Neuron (in vitro differentiated cells): Measurements from ENCODE around the gene CD58.
"Not testable (repeated sequence)": the region's sequence is repeated elsewhere in the genome, so short reads cannot be mapped to it uniquely, and the experiment has no call there.

Source experiments
- H2AFZ ChIP-seq: one replicate; pipeline ENCODE4 v1.6.1; 2013; ENCODE audit warnings: low read depth, mild to moderate bottlenecking, inconsistent platforms, low read length, moderate library complexity
- H3K27me3 ChIP-seq: one replicate; pipeline ENCODE4 v1.6.1; 2013; ENCODE audit warnings: low read length; ENCODE audit not compliant: insufficient read depth
- H3K36me3 ChIP-seq: one replicate; pipeline ENCODE4 v1.6.1; 2013; ENCODE audit warnings: low read length; ENCODE audit not compliant: insufficient read depth
- H3K4me1 ChIP-seq: one replicate; pipeline ENCODE4 v1.6.1; 2013; ENCODE audit warnings: low read length; ENCODE audit not compliant: insufficient read depth
- H3K4me3 ChIP-seq: 2 replicates; pipeline ENCODE4 v1.5.1; 2013; ENCODE audit warnings: mild to moderate bottlenecking, low read length, moderate library complexity
- H3K9me3 ChIP-seq: one replicate; pipeline ENCODE4 v1.6.1; 2013; ENCODE audit warnings: low read length

CD58 gene

DNA sequence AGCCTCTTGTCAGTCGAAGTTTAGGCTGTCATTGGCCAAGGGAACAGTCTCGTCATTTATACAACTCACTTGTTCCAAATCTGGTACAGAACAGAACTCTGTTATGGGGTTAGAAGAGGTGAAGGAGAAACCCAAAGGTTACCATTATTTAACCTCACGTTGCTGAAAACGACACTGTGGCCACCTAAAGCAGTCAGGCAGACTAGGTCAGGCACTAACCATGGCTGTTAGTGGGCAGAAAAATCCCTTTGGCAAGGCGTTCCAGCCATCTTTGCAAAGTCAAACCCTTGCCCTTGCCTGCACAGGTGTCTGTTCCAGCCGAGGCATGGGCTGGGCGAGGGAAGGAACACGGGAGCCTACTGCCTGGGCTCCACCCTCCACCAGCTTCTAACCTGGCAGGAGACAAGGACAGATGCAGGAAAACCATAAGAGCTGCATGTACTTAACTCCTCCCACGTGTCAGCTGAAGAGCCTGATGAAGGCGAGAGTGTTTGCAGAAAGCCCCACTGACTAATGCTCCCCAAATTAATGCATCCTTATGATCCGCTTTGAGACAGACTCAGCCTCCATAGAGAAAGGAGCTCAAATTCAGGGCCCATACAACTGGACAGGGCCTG is 27.7 kb upstream of the CD58 start:
- H3K9me3 ChIP-seq, H3K27me3 ChIP-seq, H3K4me1 ChIP-seq, H3K36me3 ChIP-seq, H2AFZ ChIP-seq, H3K4me3 ChIP-seq: not testable (repeated sequence)

DNA sequence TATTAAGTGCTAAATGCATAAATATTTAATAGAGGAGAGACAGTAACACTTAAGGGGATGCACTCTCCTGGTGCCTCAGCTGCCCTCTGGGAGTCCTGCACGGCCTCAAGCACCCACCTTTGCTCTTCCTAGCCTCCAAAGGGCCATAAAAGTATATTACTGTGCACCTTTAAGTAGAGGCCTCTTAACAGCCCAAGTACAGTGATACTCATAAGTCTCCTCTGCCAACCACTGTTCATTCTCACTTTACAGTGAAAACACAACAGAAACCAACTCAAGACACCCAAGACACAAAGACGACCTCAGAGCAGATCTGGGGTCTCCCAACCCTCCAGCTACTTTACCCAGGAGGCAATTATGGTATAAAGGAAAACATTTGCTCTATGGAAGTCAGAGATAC is 26.6 kb upstream of the CD58 start:
- not testable (repeated sequence) for H3K27me3 ChIP-seq, H2AFZ ChIP-seq, H3K4me3 ChIP-seq, H3K9me3 ChIP-seq, H3K36me3 ChIP-seq
- H3K4me1 ChIP-seq = peaks cover 10% of the 10 kb centered on the region

DNA sequence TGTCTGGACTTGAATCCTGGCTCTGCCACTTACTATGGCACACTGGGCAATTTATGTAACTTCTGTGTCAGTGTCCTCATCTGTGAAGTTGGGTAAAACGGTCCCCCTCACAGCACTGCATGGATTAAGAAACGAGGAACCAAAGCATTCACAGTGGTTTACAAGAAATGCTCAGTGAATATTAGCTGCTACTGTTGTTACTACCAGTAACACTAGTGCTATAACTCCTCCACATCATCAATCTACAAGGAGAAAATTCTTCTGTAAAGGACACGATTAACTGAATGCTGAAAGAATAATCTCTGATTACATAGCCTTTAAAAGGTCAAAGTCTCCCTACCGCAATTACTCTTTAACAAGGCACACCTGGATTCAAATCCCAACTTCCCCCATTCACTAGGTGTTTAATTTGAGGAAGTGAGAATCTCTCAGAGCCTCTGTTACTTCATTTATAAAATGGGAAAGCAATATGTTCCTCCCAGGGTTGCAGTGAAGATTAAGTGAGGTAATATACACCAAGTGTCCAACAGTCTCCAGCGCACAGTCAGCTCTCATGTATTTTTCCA is 26.0 kb upstream of the CD58 start:
- peaks cover 16% of the 10 kb centered on the region for H3K4me1 ChIP-seq
- not testable (repeated sequence) for H3K36me3 ChIP-seq, H2AFZ ChIP-seq, H3K27me3 ChIP-seq, H3K4me3 ChIP-seq, H3K9me3 ChIP-seq

DNA sequence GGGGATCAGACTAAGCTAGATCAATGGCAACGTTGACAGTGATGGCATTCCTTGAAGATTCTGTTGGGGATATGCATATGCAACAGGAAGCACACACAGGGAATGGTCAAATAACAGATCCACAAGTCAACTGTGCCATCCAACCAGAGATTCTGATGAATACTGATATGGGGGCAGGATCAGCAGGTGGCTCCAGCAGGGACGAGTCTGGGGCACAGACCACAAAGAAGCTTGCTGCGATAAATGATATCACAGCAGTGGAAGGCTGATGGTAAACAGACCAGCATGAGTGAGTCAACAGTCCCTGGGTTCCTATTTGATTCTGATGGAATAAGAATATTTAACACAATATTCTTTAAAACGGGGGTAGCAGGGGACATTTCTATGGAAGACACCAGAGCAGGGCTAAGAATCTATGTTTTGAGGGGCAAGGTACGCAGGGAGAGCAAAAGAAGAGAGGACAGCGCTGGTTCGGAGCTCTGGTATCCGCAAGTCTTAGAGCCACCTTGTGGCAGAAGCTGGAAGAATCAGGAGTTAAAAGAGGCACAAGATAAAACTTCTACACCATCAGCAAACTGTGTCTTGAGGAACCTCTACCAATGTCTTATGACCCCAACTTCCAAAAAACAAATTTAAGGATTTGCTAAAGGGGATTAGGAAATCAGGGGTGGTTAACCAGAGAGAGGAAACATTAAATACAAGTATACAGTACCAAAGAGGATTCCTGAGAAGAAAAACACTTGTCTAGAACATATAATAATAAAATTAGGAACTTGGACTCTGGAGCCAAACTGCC is 25.3 kb upstream of the CD58 start:
- H3K9me3 ChIP-seq, H2AFZ ChIP-seq, H3K36me3 ChIP-seq, H3K4me3 ChIP-seq, H3K27me3 ChIP-seq: not testable (repeated sequence)
- peaks cover 17% of the 10 kb centered on the region for H3K4me1 ChIP-seq

DNA sequence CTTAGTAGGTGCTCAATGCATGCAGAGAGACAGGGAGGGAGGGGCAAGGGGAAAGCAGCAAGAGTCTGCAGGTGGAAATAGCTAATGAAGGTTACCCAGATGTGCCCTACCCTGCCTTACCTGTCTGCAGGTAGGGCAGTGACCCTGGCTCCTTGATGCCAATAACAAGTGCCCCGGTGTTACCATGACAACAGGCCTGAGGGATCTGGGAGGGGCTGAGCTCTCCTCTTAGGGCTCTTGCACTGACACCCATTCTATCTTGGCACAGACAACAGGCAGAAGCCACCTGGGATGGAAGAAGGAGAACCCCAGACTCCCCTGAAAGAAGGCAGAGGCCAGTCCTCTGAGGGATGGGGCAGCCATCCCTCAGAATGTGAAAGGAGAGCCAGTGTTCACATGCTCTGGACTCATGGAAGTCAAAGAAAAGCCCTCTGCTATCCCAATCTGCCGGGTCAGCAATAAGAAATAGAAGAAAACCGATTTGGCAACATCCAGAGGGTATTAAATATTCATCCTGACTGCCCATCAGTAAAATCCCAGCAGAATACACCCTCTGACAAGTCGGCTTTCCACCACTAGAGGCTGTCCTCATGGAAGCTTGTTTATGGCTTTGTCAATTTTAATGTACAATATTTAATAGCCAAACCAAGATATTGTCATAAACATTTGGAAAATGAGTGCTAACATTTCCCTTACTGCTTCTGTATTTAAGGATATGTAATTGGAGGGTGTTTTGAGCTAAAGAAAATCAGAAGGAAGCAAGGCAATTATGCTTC is 24.4 kb upstream of the CD58 start:
- not testable (repeated sequence) for H2AFZ ChIP-seq

DNA sequence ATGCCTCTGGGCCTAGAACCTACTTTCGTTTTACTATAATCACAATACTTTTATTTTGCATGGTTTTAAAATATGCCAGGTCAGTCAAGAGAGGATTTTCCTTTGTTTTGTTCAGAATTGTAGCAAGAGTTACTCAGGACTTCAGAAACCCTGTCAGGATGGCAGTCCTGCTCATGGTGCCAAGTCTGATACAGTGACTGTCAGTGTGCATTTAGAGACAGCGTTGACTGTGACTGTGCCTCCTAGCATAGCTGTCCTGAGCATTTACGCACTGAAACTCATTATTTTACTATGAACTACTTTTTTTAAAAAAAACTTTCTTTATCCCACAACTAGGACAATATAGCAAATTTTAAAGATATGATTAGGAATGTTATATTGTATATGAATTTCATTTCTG is 23.2 kb upstream of the CD58 start:
- not testable (repeated sequence) for H3K9me3 ChIP-seq, H3K36me3 ChIP-seq, H3K4me3 ChIP-seq, H3K27me3 ChIP-seq, H2AFZ ChIP-seq
- peaks cover 20% of the 10 kb centered on the region for H3K4me1 ChIP-seq

More for the DNA sequence above, 24.4 kb upstream of the CD58 start:
- not testable (repeated sequence) for H3K4me3 ChIP-seq, H3K36me3 ChIP-seq, H3K27me3 ChIP-seq, H3K9me3 ChIP-seq
- H3K4me1 ChIP-seq = peaks cover 20% of the 10 kb centered on the region

DNA sequence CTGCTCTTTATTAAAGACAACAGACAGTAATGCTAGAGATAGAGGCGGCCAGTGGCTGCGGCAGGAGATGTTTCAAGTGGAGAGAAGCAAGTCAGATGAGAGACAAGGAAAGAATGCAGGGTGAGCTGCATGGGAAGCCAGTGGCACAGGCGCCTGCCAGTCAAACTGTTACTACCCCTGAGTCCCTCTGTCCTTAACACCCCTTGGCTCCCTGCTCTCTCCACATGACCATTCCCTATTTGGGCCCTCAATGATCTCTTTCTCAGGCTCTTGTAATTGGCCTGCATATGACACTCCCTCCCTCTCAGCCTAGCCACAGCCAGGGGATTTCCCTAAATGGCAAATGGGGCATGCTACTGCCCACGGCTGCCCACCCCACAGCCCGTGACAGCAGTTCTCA is 22.6 kb upstream of the CD58 start:
- not testable (repeated sequence) for H2AFZ ChIP-seq, H3K36me3 ChIP-seq, H3K9me3 ChIP-seq

DNA sequence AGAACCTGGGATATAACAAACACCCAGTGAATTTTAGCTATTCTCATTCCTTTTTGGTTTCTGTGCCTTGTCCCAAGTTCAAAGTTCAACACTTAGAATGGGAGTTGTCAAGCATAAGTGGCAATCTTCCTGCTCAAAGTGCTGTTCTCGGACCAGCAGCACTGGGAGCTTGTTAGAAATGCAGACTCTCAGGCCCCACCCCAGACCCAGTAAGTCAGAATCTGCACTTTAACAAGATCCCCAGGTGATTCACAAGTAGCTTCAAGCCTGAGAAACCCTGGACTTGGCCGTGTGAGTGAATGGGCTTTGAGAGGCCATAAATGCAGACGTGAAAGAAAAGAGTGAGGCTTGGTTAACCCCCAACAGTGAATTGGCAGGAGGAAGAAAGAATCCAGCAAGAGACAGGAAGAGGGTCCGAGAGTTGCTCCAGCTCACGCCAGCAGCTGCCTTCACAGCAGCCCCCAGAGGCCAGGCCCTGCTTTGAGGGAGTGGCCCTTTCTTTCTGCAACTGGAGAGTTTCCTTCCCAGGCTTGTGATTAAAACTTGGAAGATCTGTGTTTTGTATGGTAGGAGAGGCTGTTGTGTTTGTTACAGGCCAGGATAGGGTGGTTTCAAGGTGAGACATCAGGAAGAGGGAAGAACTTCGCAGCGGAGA is 21.3 kb upstream of the CD58 start:
- H2AFZ ChIP-seq, H3K27me3 ChIP-seq, H3K36me3 ChIP-seq, H3K4me3 ChIP-seq, H3K9me3 ChIP-seq: not testable (repeated sequence)
- H3K4me1 ChIP-seq = peaks cover 20% of the 10 kb centered on the region

More for the DNA sequence above, 22.6 kb upstream of the CD58 start:
- not testable (repeated sequence) for H3K27me3 ChIP-seq, H3K4me3 ChIP-seq
- peaks cover 20% of the 10 kb centered on the region for H3K4me1 ChIP-seq

DNA sequence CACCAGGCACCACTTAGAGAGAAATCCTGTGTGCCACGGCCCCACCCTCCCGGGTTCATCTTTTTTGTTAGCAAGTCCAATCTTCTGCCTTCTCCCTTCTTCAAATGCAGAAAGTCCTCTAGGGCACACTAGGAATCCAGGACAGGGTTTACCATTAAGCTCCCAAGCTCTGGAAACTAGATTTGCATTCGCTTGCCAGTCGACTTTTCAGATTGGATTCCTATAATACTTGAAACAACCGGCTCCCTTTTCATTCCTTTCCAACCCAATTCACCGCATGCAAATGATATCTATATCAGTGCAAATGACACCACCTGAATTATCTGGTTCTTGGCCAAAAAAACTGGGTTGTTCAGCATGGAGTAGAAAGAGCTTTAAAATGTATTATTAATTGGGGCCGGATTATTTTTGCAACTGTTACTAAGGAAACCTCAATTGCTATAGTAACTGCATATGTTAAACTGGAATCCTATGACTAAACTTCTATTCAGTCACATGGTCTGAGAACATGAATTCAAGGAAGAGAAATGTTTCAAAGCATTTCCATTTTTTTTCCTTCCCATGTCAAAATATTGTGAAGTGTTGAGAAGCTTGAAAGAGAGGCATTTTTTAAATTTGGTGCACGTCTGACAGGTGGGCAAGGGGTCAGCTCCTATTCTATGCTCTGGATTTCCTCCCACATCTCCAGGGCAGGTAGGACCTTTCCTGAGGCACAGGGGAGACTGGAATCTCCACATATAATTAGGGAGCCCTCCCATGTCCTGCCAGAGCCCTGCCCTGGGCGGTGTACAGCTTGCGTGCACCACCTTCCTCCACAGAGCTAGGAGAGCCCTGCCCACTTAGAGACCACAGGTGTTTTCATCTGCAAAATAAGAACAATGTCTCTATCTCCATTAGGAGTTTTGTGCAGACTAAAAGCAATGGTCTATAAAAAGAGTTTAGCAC is 20.5 kb upstream of the CD58 start:
- peaks cover 22% of the 10 kb centered on the region for H3K4me1 ChIP-seq
- H3K4me3 ChIP-seq, H2AFZ ChIP-seq, H3K9me3 ChIP-seq, H3K36me3 ChIP-seq, H3K27me3 ChIP-seq: not testable (repeated sequence)

DNA sequence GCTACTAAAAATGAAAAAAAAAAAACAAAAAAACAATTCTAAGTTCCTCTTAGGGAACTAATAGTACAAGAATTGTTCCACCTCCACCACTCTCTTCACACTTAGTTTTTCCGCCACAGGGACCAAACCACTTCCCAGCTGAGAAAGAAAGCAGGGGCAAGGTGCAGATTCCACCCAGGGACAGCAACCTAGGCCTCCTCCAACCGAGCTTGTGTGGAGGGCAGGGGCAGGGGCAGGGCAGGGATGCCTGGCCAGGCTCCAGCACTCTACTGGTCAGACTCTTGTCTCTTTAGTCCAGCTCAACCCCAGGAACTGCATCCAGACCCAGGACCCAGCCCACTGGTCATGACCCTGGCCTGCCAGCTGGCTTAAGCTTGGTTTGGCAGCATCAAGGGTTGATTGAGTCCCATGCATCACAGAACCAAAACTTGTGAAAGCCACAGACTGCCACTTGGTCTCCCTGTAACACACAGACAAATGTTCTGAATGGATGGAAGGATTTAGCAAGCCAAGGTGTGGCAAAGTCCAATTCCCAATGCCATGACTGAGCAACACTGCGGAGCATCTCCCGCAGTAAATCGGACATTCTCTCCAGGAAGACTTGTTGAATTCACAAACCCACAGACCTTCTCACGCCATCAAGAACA is 19.7 kb upstream of the CD58 start:
- H3K4me3 ChIP-seq, H3K9me3 ChIP-seq, H3K36me3 ChIP-seq, H3K27me3 ChIP-seq, H2AFZ ChIP-seq: not testable (repeated sequence)
- peaks cover 19% of the 10 kb centered on the region for H3K4me1 ChIP-seq

DNA sequence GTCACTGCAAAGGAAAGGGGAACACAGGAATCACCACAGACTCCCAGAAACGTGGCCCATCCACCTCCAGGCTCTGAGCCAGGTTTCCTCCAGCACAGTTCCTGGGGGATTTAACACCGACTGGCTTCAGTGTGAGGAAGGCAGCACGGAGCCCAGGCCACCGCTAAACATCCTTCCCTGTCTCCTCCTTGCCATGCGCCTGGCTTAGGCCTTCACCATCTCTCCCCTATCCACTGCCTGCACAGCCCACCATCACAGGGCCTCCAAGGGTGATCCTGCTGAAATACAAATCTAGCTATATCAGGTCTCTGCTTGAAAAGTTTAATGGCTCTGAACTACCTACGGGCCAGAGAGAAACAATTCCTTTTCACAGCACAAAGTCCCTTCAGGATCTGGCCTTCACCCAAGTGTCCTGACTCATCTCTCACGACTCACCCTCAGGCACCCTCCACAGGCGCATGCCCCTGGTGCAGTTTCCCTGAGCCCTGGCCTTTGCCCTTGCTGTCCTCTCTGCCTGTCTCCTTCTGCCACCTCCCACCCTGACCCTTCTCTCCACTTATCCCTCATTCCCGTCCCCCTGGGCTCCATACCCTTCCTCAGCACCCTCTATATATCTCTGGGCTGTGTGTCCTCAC is 18.4 kb upstream of the CD58 start:
- not testable (repeated sequence) for H3K27me3 ChIP-seq, H3K4me3 ChIP-seq, H3K36me3 ChIP-seq, H2AFZ ChIP-seq, H3K9me3 ChIP-seq
- peaks cover 19% of the 10 kb centered on the region for H3K4me1 ChIP-seq
